ENCODE data around the gene SLC24A4.

The SLC24A4 gene

DNA sequence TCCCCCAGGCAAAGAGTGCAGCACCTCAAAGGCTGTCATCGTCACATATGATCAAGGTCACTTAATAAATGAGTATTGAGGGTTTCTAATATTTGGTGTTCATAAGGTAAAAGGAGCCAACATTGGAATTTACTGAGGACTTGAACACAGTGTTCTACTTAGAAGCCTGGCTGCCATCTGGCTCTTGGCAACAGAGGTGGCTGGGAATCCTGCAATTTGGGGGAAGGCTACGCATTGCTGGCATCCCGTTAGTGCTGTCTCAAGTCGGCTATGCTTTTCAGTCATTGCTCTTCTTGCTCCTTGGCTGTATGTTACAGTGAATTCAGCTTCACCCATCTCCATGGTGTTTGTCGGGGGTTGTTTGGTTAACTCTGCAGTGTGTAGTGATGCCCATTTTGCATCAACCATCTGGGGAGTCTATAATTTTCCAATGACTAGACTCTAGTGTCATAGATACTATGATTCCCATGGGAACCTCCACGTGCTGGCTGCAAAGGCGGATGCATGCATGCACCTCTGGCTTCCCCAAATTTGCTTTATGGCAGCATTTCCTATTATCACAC is 12.9 kb upstream of the SLC24A4 start:
- no peaks in the 10 kb centered on the region for H3K27me3 ChIP-seq (ENCODE audit: low read length)
- no peak for TF ChIP-seq EZH2phosphoT487 (conservative IDR thresholded peaks at IDR 0.05; ENCODE audit: low read length)
- TF ChIP-seq, protein P1, sequence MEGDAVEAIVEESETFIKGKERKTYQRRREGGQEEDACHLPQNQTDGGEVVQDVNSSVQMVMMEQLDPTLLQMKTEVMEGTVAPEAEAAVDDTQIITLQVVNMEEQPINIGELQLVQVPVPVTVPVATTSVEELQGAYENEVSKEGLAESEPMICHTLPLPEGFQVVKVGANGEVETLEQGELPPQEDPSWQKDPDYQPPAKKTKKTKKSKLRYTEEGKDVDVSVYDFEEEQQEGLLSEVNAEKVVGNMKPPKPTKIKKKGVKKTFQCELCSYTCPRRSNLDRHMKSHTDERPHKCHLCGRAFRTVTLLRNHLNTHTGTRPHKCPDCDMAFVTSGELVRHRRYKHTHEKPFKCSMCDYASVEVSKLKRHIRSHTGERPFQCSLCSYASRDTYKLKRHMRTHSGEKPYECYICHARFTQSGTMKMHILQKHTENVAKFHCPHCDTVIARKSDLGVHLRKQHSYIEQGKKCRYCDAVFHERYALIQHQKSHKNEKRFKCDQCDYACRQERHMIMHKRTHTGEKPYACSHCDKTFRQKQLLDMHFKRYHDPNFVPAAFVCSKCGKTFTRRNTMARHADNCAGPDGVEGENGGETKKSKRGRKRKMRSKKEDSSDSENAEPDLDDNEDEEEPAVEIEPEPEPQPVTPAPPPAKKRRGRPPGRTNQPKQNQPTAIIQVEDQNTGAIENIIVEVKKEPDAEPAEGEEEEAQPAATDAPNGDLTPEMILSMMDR (IDR thresholded peaks at IDR 0.05; ENCODE audit: insufficient read depth, low read length, poor library complexity, severe bottlenecking), result no peak
- no peak overlapping the region for H3K4me2 ChIP-seq (ENCODE audit: low read depth, low read length, poor library complexity, severe bottlenecking)
- no peak overlapping the region for H3K9ac ChIP-seq (ENCODE audit: low read length)
- no peaks in the 10 kb centered on the region for H4K20me1 ChIP-seq (ENCODE audit: low read depth, low read length)
- no peaks in the 10 kb centered on the region for H3K9me2 ChIP-seq (replicated peaks; ENCODE audit: insufficient read depth, low read length)
- no peaks in the 10 kb centered on the region for H3K9me3 ChIP-seq (ENCODE audit: insufficient read depth, low read length)
- no peak overlapping the region for H3K4me3 ChIP-seq (ENCODE audit: insufficient read depth, low read length, poor library complexity, severe bottlenecking)
- H2AFZ ChIP-seq (ENCODE audit: low read depth, low read length, severe bottlenecking), result no peak overlapping the region
- H3K79me2 ChIP-seq (ENCODE audit: insufficient read depth, low read length), result no peaks in the 10 kb centered on the region
- no peaks in the 10 kb centered on the region for H3K36me3 ChIP-seq (ENCODE audit: low read length)
- no peak overlapping the region for H3K27ac ChIP-seq (ENCODE audit: low read depth, low read length)
- no peaks in the 10 kb centered on the region for H3F3A ChIP-seq (ENCODE audit: insufficient read depth)

DNA sequence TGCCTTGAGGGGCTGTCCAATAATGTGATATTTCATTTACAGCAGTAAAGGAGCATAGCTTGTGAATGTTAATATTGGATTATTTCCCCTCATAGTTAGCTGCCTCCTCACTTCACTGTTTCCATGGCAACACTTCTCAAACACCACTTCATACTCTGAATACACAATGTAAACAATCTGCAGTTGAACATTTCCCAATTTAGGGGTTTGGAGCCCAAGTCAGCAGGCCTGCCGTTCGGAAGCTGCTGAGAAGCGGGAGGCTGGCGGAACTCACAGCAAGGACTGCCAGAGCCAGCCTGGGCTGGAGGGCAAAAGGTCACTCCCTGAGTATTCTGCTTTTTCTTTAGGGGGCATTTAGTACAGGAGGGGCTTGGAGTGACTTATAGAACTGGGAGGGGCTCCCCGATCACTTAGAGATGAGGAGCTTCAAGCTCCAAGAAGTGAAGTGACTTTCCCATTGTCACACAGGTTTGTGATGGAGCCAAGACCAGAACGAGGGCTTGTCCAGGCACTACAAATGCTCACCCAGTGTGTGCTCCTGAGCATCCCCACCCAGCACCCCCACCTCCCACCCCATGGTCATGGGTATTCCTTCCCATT is 12.1 kb upstream of the SLC24A4 start:
- Histone ChIP-seq H3K4me2 (ENCODE audit: low read depth, low read length, poor library complexity, severe bottlenecking) (no peak overlapping the region), H3K27ac (ENCODE audit: low read depth, low read length) (no peak overlapping the region), H3K79me2 (ENCODE audit: insufficient read depth, low read length) (no peaks in the 10 kb centered on the region), H4K20me1 (ENCODE audit: low read depth, low read length) (no peaks in the 10 kb centered on the region), H3F3A (ENCODE audit: insufficient read depth) (no peaks in the 10 kb centered on the region), H3K27me3 (ENCODE audit: low read length) (no peaks in the 10 kb centered on the region), H3K4me3 (ENCODE audit: insufficient read depth, low read length, poor library complexity, severe bottlenecking) (no peak overlapping the region), H2AFZ (ENCODE audit: low read depth, low read length, severe bottlenecking) (no peak overlapping the region), H3K9me2 (replicated peaks; ENCODE audit: insufficient read depth, low read length) (no peaks in the 10 kb centered on the region), H3K9me3 (ENCODE audit: insufficient read depth, low read length) (no peaks in the 10 kb centered on the region), H3K36me3 (ENCODE audit: low read length) (no peaks in the 10 kb centered on the region), H3K9ac (ENCODE audit: low read length) (no peak overlapping the region)
- TF ChIP-seq, protein P1 (IDR thresholded peaks at IDR 0.05; ENCODE audit: insufficient read depth, low read length, poor library complexity, severe bottlenecking), result no peak
- no peak for TF ChIP-seq EZH2phosphoT487 (conservative IDR thresholded peaks at IDR 0.05; ENCODE audit: low read length)

DNA sequence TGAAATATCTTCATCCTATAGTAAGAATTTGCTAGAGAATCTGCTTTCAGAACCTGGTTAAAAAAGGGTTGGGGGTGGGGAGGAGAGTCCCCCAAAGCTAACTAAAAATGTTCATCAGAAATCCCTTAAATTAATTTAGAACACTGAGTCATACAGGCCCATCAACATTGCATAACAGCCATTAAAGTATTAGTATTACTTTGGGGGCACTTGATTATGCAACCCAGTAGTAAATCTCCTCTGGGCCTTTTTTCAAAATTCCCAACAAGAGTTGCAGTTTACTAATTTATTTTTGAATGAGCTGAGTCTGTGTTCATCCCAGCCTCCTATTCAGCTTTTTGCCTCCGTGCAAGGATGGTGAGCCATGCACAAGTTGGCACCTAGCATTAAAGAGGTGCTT is 8.8 kb upstream of the SLC24A4 start:
- Histone ChIP-seq H3K4me3 (ENCODE audit: insufficient read depth, low read length, poor library complexity, severe bottlenecking) (no peak overlapping the region), H3K36me3 (ENCODE audit: low read length) (no peaks in the 10 kb centered on the region), H2AFZ (ENCODE audit: low read depth, low read length, severe bottlenecking) (no peak overlapping the region), H3K9ac (ENCODE audit: low read length) (no peak overlapping the region), H3K27me3 (ENCODE audit: low read length) (no peaks in the 10 kb centered on the region), H3K4me2 (ENCODE audit: low read depth, low read length, poor library complexity, severe bottlenecking) (no peak overlapping the region), H3K9me3 (ENCODE audit: insufficient read depth, low read length) (no peaks in the 10 kb centered on the region), H4K20me1 (ENCODE audit: low read depth, low read length) (no peaks in the 10 kb centered on the region), H3F3A (ENCODE audit: insufficient read depth) (no peaks in the 10 kb centered on the region), H3K27ac (ENCODE audit: low read depth, low read length) (no peak overlapping the region), H3K9me2 (replicated peaks; ENCODE audit: insufficient read depth, low read length) (no peaks in the 10 kb centered on the region), H3K79me2 (ENCODE audit: insufficient read depth, low read length) (no peaks in the 10 kb centered on the region)
- TF ChIP-seq, protein P1 (IDR thresholded peaks at IDR 0.05; ENCODE audit: insufficient read depth, low read length, poor library complexity, severe bottlenecking), result no peak
- TF ChIP-seq EZH2phosphoT487 (conservative IDR thresholded peaks at IDR 0.05; ENCODE audit: low read length), result no peak
